Glutamatergic neuron (in vitro differentiated cells): ENCODE measurements around the gene ALOX15B. TPM values are rescaled to one million over a fixed set of nuclear protein-coding genes. Genes with fewer than 3 reads are reported as not detected.

Source experiments
- DNase-seq: peaks from one replicate; pipeline ENCODE4 v3.0.0; 2022
- H3K27ac Mint-ChIP-seq: one replicate; pipeline ENCODE4 v1.8.0; 2020; ENCODE audit warnings: mild to moderate bottlenecking, mixed read lengths, inconsistent platforms; ENCODE audit not compliant: unreplicated experiment
- H3K27me3 Mint-ChIP-seq: one replicate; pipeline ENCODE4 v1.8.0; 2020; ENCODE audit warnings: mild to moderate bottlenecking, moderate library complexity, mixed read lengths, inconsistent platforms; ENCODE audit not compliant: unreplicated experiment
- H3K36me3 Mint-ChIP-seq: one replicate; pipeline ENCODE4 v1.8.0; 2020; ENCODE audit warnings: mild to moderate bottlenecking, mixed read lengths, inconsistent platforms; ENCODE audit not compliant: unreplicated experiment
- H3K4me1 Mint-ChIP-seq: one replicate; pipeline ENCODE4 v1.8.0; 2020; ENCODE audit warnings: mild to moderate bottlenecking, low read depth, mixed read lengths, inconsistent platforms; ENCODE audit not compliant: unreplicated experiment
- H3K4me3 Mint-ChIP-seq: one replicate; pipeline ENCODE4 v1.8.0; 2020; ENCODE audit warnings: mild to moderate bottlenecking, mixed read lengths, inconsistent platforms; ENCODE audit not compliant: unreplicated experiment
- H3K9me3 Mint-ChIP-seq: one replicate; pipeline ENCODE4 v1.8.0; 2020; ENCODE audit warnings: mild to moderate bottlenecking, moderate library complexity, mixed read lengths, inconsistent platforms; ENCODE audit not compliant: unreplicated experiment
- CTCF ChIP-seq: fragments of 200-600 bp; sonication (generic); IDR thresholded peaks from one replicate; pipeline ENCODE4 v1.5.0; 2021; ENCODE audit not compliant: partially characterized antibody, unreplicated experiment
- total RNA-seq: library from RNA; stranded (reverse); fragmentation: NEBNext Ultra II Directional; extraction: Animal tissue kit (Norgen Biotek cat#: 25700); gene quantifications from one replicate; pipeline ENCODE4 v1.2.1, GENCODE V29; 2021; ENCODE audit not compliant: unreplicated experiment

ALOX15B gene
- total RNA-seq, 1 donor from 2014 or later = not detected

- Mint-ChIP-seq H3K4me1 (no peaks in the 10 kb centered on the region), H3K9me3 (no peaks in the 10 kb centered on the region), H3K27ac (no peak overlapping the region), H3K4me3 (no peak overlapping the region), H3K27me3 (peaks cover 17% of the 10 kb centered on the region), H3K36me3 (no peaks in the 10 kb centered on the region)
- DNase-seq = no peak
- no peak for TF ChIP-seq CTCF
These were observed 831 bp downstream of the ALOX15B start for GRCh38 chr17:8039611-8040168.

GRCh38 chr17:8041249-8041928 lies 2.5 kb downstream of the ALOX15B start:
- TF ChIP-seq CTCF = peak; percentile 66
- Mint-ChIP-seq H3K27ac (no peak overlapping the region), H3K4me1 (no peaks in the 10 kb centered on the region), H3K4me3 (no peak overlapping the region), H3K9me3 (no peaks in the 10 kb centered on the region), H3K27me3 (peaks cover 20% of the 10 kb centered on the region), H3K36me3 (no peaks in the 10 kb centered on the region)
- DNase-seq = no peak

GRCh38 chr17:8041979-8042378 lies 3.1 kb downstream of the ALOX15B start:
- H3K4me3 Mint-ChIP-seq = no peak overlapping the region
- H3K27me3 Mint-ChIP-seq = peaks cover 20% of the 10 kb centered on the region
- DNase-seq = no peak
- H3K4me1 Mint-ChIP-seq = no peaks in the 10 kb centered on the region
- H3K27ac Mint-ChIP-seq = no peak overlapping the region
- TF ChIP-seq CTCF = no peak
- no peaks in the 10 kb centered on the region for H3K9me3 Mint-ChIP-seq
- no peaks in the 10 kb centered on the region for H3K36me3 Mint-ChIP-seq

- Mint-ChIP-seq H3K4me1 (no peaks in the 10 kb centered on the region), H3K9me3 (no peaks in the 10 kb centered on the region), H3K27me3 (peaks cover 11% of the 10 kb centered on the region), H3K27ac (no peak overlapping the region), H3K4me3 (no peak overlapping the region), H3K36me3 (no peaks in the 10 kb centered on the region)
- TF ChIP-seq CTCF = no peak
- no peak for DNase-seq
These were observed 6.3 kb downstream of the ALOX15B start for GRCh38 chr17:8044819-8045810.
